Skeletal muscle satellite cell (primary cell): Measurements from ENCODE around the gene SESN1. TPM values are rescaled to one million over a fixed set of nuclear protein-coding genes. Genes with fewer than 3 reads are reported as not detected.
"Not testable (repeated sequence)": the region's sequence is repeated elsewhere in the genome, so short reads cannot be mapped to it uniquely, and the experiment has no call there.

Experiments used
- H3K27me3 ChIP-seq: 2 replicates; pipeline ENCODE4 v1.7.0; 2013; ENCODE audit warnings: low read length; ENCODE audit not compliant: control insufficient read depth, insufficient read depth
- H3K36me3 ChIP-seq: 2 replicates; pipeline ENCODE4 v1.7.0; 2013; ENCODE audit warnings: mild to moderate bottlenecking, control low read depth, low read length; ENCODE audit not compliant: insufficient read depth
- H3K4me1 ChIP-seq: 2 replicates; pipeline ENCODE4 v1.7.0; 2013; ENCODE audit warnings: low read length; ENCODE audit not compliant: control insufficient read depth, insufficient read depth
- H3K4me2 ChIP-seq: 2 replicates; pipeline ENCODE4 v1.7.0; 2013; ENCODE audit warnings: mild to moderate bottlenecking, low read length
- H3K4me3 ChIP-seq: 2 replicates; pipeline ENCODE4 v1.7.0; 2013; ENCODE audit warnings: low read length
- H3K9ac ChIP-seq: 2 replicates; pipeline ENCODE4 v1.7.0; 2013; ENCODE audit warnings: mild to moderate bottlenecking, low read depth, low read length, moderate library complexity
- H3K9me3 ChIP-seq: replicated peaks from 2 replicates; pipeline ENCODE4 v1.7.0; 2013; ENCODE audit warnings: mild to moderate bottlenecking, control low read depth, low read length
- total RNA-seq: library from RNA; depleted of rRNA; stranded (reverse); fragments of >200 nt; gene quantifications from 2 replicates; pipeline ENCODE4 v1.2.3, GENCODE V29; 2012; rRNA removed

The SESN1 gene
- 11.8 and 16.0 TPM in 2 replicates for total RNA-seq

- peak within 1 kb of the TSS; percentile 90 for H3K9ac ChIP-seq
- H3K4me1 ChIP-seq = peaks cover 17% of the 10 kb centered on the region
- H3K4me3 ChIP-seq = peak within 1 kb of the TSS; percentile 87
Observed at GRCh38 chr6:109094416-109095035, at the start of gene SESN1. TSS of gene SESN1 (minus strand) at chr6:109094846. CDS start at chr6:109094073, 773 bp downstream.

GRCh38 chr6:109143191-109143590 lies 48.5 kb upstream of the SESN1 start:
- H3K4me2 ChIP-seq = no peak overlapping the region
- H3K9me3 ChIP-seq = no peaks in the 10 kb centered on the region
- H3K4me3 ChIP-seq = no peak overlapping the region
- no peaks in the 10 kb centered on the region for H3K27me3 ChIP-seq
- H3K9ac ChIP-seq = no peak overlapping the region
- no peaks in the 10 kb centered on the region for H3K36me3 ChIP-seq
- H3K4me1 ChIP-seq = peaks cover 5% of the 10 kb centered on the region

More at GRCh38 chr6:109094416-109095035, at the start of gene SESN1:
- Histone ChIP-seq H3K9me3 (no peaks in the 10 kb centered on the region), H3K4me2 (peak within 1 kb of the TSS; percentile 83), H3K27me3 (no peaks in the 10 kb centered on the region), H3K36me3 (no peaks in the 10 kb centered on the region)

GRCh38 chr6:109142067-109142466 lies 47.4 kb upstream of the SESN1 start:
- H3K4me3 ChIP-seq, H3K36me3 ChIP-seq, H3K27me3 ChIP-seq, H3K9ac ChIP-seq, H3K9me3 ChIP-seq, H3K4me1 ChIP-seq, H3K4me2 ChIP-seq: not testable (repeated sequence)

GRCh38 chr6:109139109-109139508 lies 44.5 kb upstream of the SESN1 start:
- H3K9me3 ChIP-seq = no peaks in the 10 kb centered on the region
- no peaks in the 10 kb centered on the region for H3K36me3 ChIP-seq
- H3K4me3 ChIP-seq = no peak overlapping the region
- H3K9ac ChIP-seq = no peak overlapping the region
- H3K4me1 ChIP-seq = peaks cover 5% of the 10 kb centered on the region
- H3K4me2 ChIP-seq = peak overlapping the region; percentile 34
- H3K27me3 ChIP-seq = no peaks in the 10 kb centered on the region

- not testable (repeated sequence) for H3K4me3 ChIP-seq, H3K4me2 ChIP-seq, H3K27me3 ChIP-seq, H3K4me1 ChIP-seq, H3K9ac ChIP-seq, H3K36me3 ChIP-seq, H3K9me3 ChIP-seq
Observed at GRCh38 chr6:109136530-109136929, 41.9 kb upstream of the SESN1 start.

GRCh38 chr6:109136039-109136438 lies 41.4 kb upstream of the SESN1 start:
- H3K4me2 ChIP-seq, H3K36me3 ChIP-seq, H3K27me3 ChIP-seq: not testable (repeated sequence)

GRCh38 chr6:109135600-109135999 lies 41.0 kb upstream of the SESN1 start:
- not testable (repeated sequence) for H3K4me3 ChIP-seq, H3K9me3 ChIP-seq, H3K36me3 ChIP-seq, H3K27me3 ChIP-seq, H3K9ac ChIP-seq, H3K4me2 ChIP-seq, H3K4me1 ChIP-seq

More at GRCh38 chr6:109136039-109136438, 41.4 kb upstream of the SESN1 start:
- H3K4me3 ChIP-seq, H3K9me3 ChIP-seq, H3K9ac ChIP-seq, H3K4me1 ChIP-seq: not testable (repeated sequence)

- Histone ChIP-seq H3K9ac (no peak overlapping the region), H3K4me1 (no peaks in the 10 kb centered on the region), H3K4me3 (no peak overlapping the region), H3K4me2 (no peak overlapping the region), H3K27me3 (no peaks in the 10 kb centered on the region), H3K36me3 (no peaks in the 10 kb centered on the region), H3K9me3 (no peaks in the 10 kb centered on the region)
Observed at GRCh38 chr6:109130065-109130464, 35.4 kb upstream of the SESN1 start.

- Histone ChIP-seq H3K9me3 (no peaks in the 10 kb centered on the region), H3K27me3 (no peaks in the 10 kb centered on the region), H3K4me2 (no peak overlapping the region), H3K4me1 (peaks cover 11% of the 10 kb centered on the region), H3K9ac (no peak overlapping the region), H3K36me3 (no peaks in the 10 kb centered on the region), H3K4me3 (no peak overlapping the region)
Observed at GRCh38 chr6:109125504-109125903, 30.9 kb upstream of the SESN1 start.

GRCh38 chr6:109124219-109124618 lies 29.6 kb upstream of the SESN1 start:
- Histone ChIP-seq H3K4me3 (no peak overlapping the region), H3K27me3 (no peaks in the 10 kb centered on the region), H3K9ac (no peak overlapping the region), H3K36me3 (no peaks in the 10 kb centered on the region), H3K9me3 (no peaks in the 10 kb centered on the region), H3K4me2 (no peak overlapping the region), H3K4me1 (peaks cover 11% of the 10 kb centered on the region)

- no peak overlapping the region for H3K9ac ChIP-seq
- no peaks in the 10 kb centered on the region for H3K27me3 ChIP-seq
- no peaks in the 10 kb centered on the region for H3K9me3 ChIP-seq
- H3K4me1 ChIP-seq = peaks cover 20% of the 10 kb centered on the region
- peak overlapping the region; percentile 68 for H3K4me2 ChIP-seq
- H3K4me3 ChIP-seq = no peak overlapping the region
- no peaks in the 10 kb centered on the region for H3K36me3 ChIP-seq
Observed at GRCh38 chr6:109121411-109121810, 26.8 kb upstream of the SESN1 start.

GRCh38 chr6:109118871-109119354 lies 24.3 kb upstream of the SESN1 start:
- no peak overlapping the region for H3K4me3 ChIP-seq
- no peak overlapping the region for H3K9ac ChIP-seq
- peaks cover 20% of the 10 kb centered on the region for H3K4me1 ChIP-seq

More at GRCh38 chr6:109118871-109119354, 24.3 kb upstream of the SESN1 start:
- Histone ChIP-seq H3K9me3 (no peaks in the 10 kb centered on the region), H3K27me3 (no peaks in the 10 kb centered on the region), H3K4me2 (no peak overlapping the region), H3K36me3 (no peaks in the 10 kb centered on the region)
